Posterior cingulate gyrus (tissue), 11 donors: ENCODE results near the gene TEX30.

Experiments
- DNase-seq, 10 donors: peaks; one replicate each; pipeline versions ENCODE4 v3.0.0 to v3.0.0-alpha.2; 2020 to 2021; ENCODE audit warnings: mixed read lengths in 3 of 10
- intact Hi-C: fragments of 100-400 bp; cut with DNase I; formaldehyde crosslinking; loops from one replicate; pipeline ENCODE4 v1.15.1; 2023

TEX30 gene

GRCh38 chr13:102773441-102774213 is at the start of gene TEX30:
Gene TEX30 (minus strand): TSS chr13:102773786. CDS start chr13:102770026, 3,760 bp downstream.
- intact Hi-C loops = loop anchor here (1.0 to 2.0 kb wide), 3 partner anchors 26 to 181 kb away; partner anchors contain the start of genes BIVM and ERCC5
- peak; percentile 67 to 97 (median 76) for DNase-seq

DNA sequence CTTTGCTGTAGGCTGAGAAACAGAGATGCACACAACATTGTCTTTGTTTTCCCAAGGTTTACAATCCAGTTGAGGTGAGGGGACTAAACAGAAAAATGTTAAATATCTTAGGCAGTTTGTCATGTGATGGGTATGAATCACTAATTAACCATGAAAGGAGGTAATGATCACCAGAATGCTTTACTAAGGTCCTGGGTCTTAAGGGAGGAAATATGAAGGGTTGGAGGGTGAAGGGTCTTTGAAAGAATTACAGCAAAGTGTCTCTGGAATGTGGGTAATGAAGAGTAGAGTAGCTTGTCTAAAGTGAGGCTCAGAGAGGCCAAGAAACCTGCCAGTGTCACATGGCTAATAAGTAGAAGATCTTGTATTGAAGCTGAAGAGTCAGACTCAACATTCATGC is 44.3 kb upstream of the TEX30 start:
- intact Hi-C loops = no loop called here

GRCh38 chr13:102817241-102817640 is 43.7 kb upstream of the TEX30 start:
- intact Hi-C loops = no loop called here
- DNase-seq = no peak

More for the DNA sequence above, 44.3 kb upstream of the TEX30 start:
- no peak for DNase-seq

DNA sequence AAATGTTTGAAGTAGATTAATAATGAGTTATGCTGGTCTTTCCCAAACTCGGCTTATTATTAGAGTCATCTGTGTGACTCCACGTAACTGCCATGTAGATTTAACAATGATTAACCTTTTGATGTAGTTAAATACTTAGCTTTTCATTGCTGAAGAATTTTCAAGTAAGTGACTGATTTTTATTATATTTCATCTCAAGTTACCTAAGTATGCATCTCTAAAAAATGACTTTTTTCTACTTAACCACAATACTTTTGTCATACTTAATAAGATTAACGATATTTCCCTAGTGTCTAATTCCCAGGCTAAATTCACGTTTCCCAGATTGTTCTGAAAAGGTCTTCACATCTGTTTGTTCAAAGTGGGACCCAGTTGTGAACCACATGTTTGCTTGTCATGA is 43.1 kb upstream of the TEX30 start:
- no peak for DNase-seq
- intact Hi-C loops = no loop called here

DNA sequence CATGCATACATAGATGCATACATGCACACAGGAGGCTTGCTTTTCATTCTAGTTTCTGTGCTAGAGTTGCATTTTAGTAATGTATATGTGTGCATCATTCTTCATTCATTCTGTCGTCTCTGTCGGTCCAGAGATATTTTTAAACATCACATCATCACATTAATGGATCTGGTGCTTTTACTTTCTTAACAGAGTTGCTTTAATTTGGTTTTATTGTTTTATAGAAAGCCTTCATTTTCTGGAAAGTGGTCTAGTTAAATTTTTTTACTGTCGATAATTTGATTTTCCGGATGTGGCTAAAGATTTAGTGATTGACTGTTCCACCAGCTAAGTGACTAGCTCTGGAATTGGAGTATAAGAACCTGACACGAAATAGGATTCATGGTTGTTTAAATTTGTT is 42.2 kb upstream of the TEX30 start:
- no peak for DNase-seq
- intact Hi-C loops = no loop called here

DNA sequence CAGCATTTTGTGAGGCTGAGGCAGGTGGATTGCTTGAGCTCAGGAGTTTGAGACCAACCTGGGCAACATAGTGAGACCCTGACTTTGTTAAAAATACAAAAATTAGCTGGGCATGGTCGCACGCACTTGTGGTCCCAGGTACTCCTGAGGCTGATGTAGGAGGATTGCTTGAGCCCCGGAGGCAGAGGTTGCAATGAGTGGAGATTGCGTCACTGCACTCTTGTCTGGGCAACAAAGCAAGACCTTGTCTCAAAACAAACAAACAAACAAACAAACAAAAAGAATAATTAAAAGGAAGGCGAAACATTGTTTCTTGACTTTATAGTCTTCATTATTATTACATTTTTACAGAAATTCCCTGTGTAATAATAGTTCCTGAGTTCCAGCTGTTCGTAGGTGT is 41.2 kb upstream of the TEX30 start:
- DNase-seq = no peak
- intact Hi-C loops = no loop called here

DNA sequence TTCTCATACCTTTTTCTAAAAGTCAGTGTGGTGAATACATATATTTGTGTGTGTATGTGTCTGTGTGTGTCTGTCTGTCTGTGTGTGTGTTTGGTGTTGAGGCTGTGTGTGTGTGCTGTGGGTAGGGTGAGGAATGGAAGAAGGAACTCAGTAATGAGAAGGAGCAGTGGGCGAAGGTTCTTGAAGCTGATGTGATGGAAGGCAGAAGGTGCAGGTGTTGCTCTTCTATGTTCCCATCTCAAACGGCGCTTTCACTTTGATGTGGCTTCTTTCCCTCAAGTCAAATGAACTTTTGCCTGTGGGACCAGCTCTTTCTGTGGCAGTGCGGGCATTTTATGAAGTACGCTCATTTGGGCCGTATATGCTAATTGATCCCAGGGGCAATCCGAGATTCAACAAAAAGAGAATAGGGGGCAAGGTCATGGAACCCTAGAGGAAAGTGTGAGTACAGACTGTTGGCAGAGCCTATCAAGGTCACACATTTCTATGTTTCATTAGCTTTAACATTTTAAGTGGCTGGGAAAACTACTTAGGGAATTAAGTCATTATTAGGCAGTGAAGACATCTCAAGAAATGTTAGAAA is 40.5 kb upstream of the TEX30 start:
- intact Hi-C loops = no loop called here
- no peak for DNase-seq

DNA sequence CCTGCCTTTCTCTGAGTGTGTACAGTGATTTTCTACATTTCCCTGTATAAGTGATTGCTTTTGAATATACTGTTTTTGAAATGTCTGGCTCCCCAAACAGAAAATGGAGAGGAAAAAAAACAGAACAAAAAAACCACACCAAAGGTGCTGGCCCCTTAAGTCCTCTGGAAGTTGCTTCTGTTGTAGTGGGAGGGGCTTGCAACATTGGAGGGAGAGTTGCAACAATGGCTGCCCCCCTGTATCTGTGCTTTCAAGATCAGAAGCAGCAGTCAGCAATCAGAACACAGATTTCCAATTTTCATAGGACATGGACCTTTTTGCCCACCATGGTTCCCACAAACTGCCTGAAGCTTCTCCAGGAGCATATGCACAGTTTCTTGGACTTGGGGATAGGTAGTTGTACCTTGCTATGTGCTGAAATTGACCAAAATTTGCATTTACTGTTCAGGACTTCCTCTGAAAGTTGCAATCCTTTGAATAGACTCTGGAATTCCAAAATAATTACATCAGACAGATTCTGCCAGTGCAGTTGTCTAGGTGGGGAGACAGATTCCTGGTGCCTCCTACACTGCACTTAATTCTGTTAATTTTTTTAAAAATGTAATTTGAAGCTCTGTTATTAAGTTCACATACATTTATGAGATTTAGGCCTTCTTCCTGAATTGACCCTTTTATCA is 39.2 kb upstream of the TEX30 start:
- intact Hi-C loops = no loop called here

DNA sequence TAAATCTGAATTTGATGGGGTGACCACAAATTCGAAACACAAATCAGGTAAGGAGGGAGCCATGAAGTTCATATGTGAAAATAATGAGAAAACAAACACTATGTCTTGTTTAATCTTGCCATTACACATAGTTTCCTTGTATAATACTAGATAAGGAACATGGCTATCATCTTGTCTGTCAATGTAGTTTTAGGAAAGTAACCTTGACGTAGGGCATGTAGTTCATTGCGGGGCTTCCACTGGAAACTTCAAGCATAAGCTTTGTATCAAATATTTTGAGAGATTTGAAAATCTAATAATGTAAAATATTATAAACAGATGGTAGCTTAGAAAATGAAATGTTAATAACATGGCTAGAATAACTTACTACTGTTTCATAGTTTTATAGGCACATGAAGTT is 34.1 kb upstream of the TEX30 start:
- no peak for DNase-seq
- intact Hi-C loops = no loop called here

More for the DNA sequence above, 39.2 kb upstream of the TEX30 start:
- no peak for DNase-seq

DNA sequence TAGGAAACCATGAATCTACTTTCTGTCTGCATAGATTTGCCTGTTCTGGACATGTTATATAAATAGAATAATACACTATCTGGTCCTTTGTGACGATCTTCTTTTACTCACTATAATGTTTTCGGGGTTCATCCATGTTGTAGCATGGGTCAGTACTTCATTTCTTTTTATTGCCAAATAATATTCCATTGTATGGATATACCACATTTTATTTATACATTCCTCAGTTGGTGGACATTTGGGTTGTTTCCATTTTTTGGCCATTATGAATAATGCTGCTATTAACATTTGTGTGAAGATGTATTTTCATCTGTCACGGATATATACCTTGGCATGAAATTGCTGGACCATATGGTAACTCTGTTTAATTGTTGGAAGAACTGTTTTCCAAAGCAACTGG is 32.1 kb upstream of the TEX30 start:
- no peak for DNase-seq
- intact Hi-C loops = no loop called here

- peak; percentile 67 to 95 (median 77) for DNase-seq
- intact Hi-C loops = loop anchor here (2.0 kb wide), 1 partner anchor 44 kb away; no protein-coding TSS in a partner anchor
Measured at GRCh38 chr13:102800145-102801041, 26.8 kb upstream of the TEX30 start.

- peak in 9 of 10 donors; percentile 16 to 91 (median 48) for DNase-seq
- intact Hi-C loops = loop anchor here (1.0 to 2.0 kb wide), 2 partner anchors 26 to 45 kb away; partner anchors contain the start of gene TEX30
Measured at GRCh38 chr13:102799426-102800144, 26.0 kb upstream of the TEX30 start.

DNA sequence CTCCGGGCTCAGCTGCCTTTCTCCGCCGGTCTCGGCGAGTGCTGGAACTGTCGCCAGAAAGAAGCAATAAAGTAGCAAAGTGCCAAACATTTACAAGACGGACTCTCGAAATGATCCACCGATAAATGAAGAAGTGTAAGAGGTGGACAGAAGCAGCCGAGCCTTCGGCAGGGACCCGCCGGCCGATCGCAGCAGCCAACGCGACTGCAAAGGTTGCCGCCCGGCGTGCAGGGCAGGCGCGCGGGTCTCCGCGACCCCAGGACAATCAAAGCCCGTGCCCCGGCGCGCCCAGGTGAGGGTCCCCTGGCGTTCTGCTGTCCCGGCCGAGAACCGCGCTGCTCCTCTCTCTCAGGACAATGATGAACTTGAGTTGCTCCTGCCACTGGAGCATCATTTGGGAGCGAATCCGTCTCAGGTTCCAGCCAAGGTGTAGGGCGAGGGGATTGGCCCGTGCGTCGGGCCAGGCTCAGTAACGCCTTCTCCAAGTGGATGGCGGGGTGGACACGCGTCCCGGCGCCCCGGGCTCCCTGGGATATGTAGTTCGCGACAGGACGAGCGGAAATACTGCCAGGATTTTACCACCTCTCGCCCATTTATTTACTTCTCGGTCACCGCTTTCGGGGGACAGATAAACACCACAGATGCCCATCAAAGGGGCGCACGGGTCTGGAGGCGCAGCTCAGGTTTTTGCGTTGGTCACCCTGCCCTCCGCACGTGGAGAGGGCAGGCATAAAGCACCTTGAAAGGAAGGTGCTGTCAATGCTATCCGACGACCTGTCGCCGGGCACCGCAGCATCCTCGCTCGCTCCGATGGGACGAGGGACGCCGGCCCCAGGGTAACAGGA is 25.2 kb upstream of the TEX30 start, which contains the start of the genes BIVM and POGLUT2:
TSS of gene BIVM (plus strand) at position 539 of the 845 bp plus-strand sequence. CDS start 8,149 bp downstream, outside the sequence.
TSS of gene POGLUT2 (minus strand) at position 396 of the 845 bp plus-strand sequence. CDS start at position 90, 306 bp downstream.
- intact Hi-C loops = loop anchor here (1.0 kb wide), 1 partner anchor 26 kb away; the partner anchor contains the start of gene TEX30

GRCh38 chr13:102793611-102794355 is 20.2 kb upstream of the TEX30 start:
- intact Hi-C loops = no loop called here
- no peak for DNase-seq

More for the DNA sequence above, 25.2 kb upstream of the TEX30 start, which contains the start of the genes BIVM and POGLUT2:
- DNase-seq = peak; percentile 84 to 98 (median 91)

GRCh38 chr13:102792396-102792795 is 18.8 kb upstream of the TEX30 start:
- intact Hi-C loops = no loop called here
- DNase-seq = no peak

GRCh38 chr13:102788683-102789082 is 15.1 kb upstream of the TEX30 start:
- DNase-seq = no peak
- intact Hi-C loops = no loop called here

DNA sequence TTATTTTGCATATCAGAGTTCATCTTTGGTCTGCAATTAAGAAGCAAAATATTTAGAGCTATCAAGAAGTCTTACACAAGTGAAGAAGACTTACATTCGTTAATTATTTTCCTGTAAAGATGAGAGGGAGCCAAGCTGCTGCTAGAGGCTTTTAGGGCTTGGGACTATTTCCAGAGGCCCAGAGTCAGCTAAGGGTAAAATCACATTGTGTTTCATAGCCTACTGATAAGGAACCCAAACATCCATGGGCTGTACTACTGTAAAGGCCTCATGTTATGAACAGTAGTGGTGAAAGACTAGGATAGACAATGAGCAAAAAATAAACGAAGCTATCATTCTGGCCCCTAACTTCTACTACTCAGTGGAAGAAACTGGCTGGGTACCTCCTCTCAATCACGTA is 10.9 kb upstream of the TEX30 start:
- intact Hi-C loops = no loop called here

DNA sequence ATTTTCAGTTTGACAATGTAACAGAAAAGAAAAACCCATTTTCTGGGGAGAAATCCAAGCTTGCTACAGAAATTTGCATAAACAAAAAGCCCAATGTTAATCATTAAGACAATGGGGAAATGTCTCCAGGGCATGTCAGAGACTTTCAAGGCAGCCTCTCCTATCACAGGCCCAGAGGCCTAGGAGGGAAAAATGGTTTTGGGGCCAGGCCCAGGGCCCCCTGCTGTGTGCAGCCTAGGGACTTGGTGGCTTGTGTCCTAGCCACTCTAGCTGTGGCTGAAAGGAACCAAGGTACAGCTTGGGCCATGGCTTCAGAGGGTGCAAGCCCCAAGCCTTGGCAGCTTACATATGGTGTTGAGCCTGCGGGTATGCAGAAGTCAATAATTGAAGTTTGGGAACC is 8.0 kb upstream of the TEX30 start:
- intact Hi-C loops = no loop called here
- no peak for DNase-seq

More for the DNA sequence above, 10.9 kb upstream of the TEX30 start:
- no peak for DNase-seq
